Testis (tissue), 3 donors: ENCODE data around the gene HSD11B1L. TPM values are rescaled to one million over a fixed set of nuclear protein-coding genes. Genes with fewer than 3 reads are reported as not detected.

Experiments
- DNase-seq: peaks from one replicate; pipeline ENCODE4 v3.0.0-alpha.2; 2019
- H3K27ac ChIP-seq, 2 donors: fragments of 200-600 bp; sonication (generic); one replicate each; pipeline ENCODE4 v1.5.1; 2019
- H3K27me3 ChIP-seq: fragments of 200-600 bp; sonication (generic); one replicate; pipeline ENCODE4 v1.5.1; 2019
- H3K36me3 ChIP-seq: fragments of 200-600 bp; sonication (generic); one replicate; pipeline ENCODE4 v1.5.1; 2017; ENCODE audit warnings: low read depth; ENCODE audit errors: missing control alignments
- H3K4me1 ChIP-seq: fragments of 200-600 bp; sonication (generic); one replicate; pipeline ENCODE4 v1.5.1; 2019
- H3K4me3 ChIP-seq, 2 donors: fragments of 200-600 bp; sonication (generic); one replicate each; pipeline ENCODE4 v1.5.1; 2017 to 2019
- H3K9me3 ChIP-seq: fragments of 200-600 bp; sonication (generic); one replicate; pipeline ENCODE4 v1.5.1; 2017
- CTCF ChIP-seq, 3 experiments: fragments of 450-650 bp in 2 of 3; fragments of 200-600 bp in 1 of 3; sonication (generic) in 1 of 3; IDR thresholded peaks; one replicate each; pipeline ENCODE4 v1.5.1; 2016 to 2019; ENCODE audit warnings: antibody characterized with exemption in 3 of 3, mild to moderate bottlenecking in 2 of 3, moderate library complexity in 1 of 3
- POLR2A ChIP-seq: fragments of 450-650 bp; IDR thresholded peaks from one replicate; pipeline ENCODE4 v1.6.1; 2017; ENCODE audit warnings: antibody characterized with exemption, mild to moderate bottlenecking, moderate library complexity
- WGBS, 2 donors: methylation state at CpG; one replicate each; pipeline ENCODE4 v1.1.5; 2018; 5-methylcytosine and 5-hydroxymethylcytosine counted together
- intact Hi-C: fragments of 100-400 bp; cut with DNase I; formaldehyde crosslinking; loops from one replicate; pipeline ENCODE4 v1.15.1; 2023; ENCODE audit warnings: low total_unique reads
- polyA plus RNA-seq: library from polyadenylated mRNA; stranded (reverse); fragments of 350-450 nt; fragmentation: Illumina TruSeq; extraction: RNeasy Lipid Tissue Mini Kit (QIAGEN cat#74804); gene quantifications from one replicate; pipeline ENCODE4 v1.2.3, GENCODE V29; 2014; ENCODE audit warnings: low read depth, low replicate concordance; ENCODE audit not compliant: insufficient read depth
- total RNA-seq, 2 donors: library from RNA; depleted of rRNA; stranded (reverse); fragments of >200 nt; gene quantifications; one replicate each; pipeline ENCODE4 v1.2.3, GENCODE V29; 2016

HSD11B1L gene
- total and polyA plus RNA-seq, 3 donors from 2014 or later: 8.1 to 21.0 (median 18.8) TPM

- TF ChIP-seq CTCF (IDR thresholded peaks at IDR 0.05): no peak
- no peak for TF ChIP-seq POLR2A
- Histone ChIP-seq H3K4me1 (peaks cover 7% of the 10 kb centered on the region), H3K4me3 (no peak overlapping the region), H3K9me3 (no peaks in the 10 kb centered on the region), H3K27ac (no peak overlapping the region), H3K27me3 (no peaks in the 10 kb centered on the region), H3K36me3 (no peaks in the 10 kb centered on the region)
- 69 to 83% methylated on average over 5 to 17 of the region's 17 CpGs for WGBS, 2 donors
- DNase-seq: no peak
- intact Hi-C loops: no loop called here
Observed at GRCh38 chr19:5676105-5676771, 4.6 kb upstream of the HSD11B1L start.

- H3K27me3 ChIP-seq: no peaks in the 10 kb centered on the region
- H3K4me1 ChIP-seq: peaks cover 10% of the 10 kb centered on the region
- H3K4me3 ChIP-seq: no peak overlapping the region
- H3K9me3 ChIP-seq: no peaks in the 10 kb centered on the region
- intact Hi-C loops: no loop called here
- DNase-seq: no peak
- no peaks in the 10 kb centered on the region for H3K36me3 ChIP-seq
- no peak overlapping the region for H3K27ac ChIP-seq
- TF ChIP-seq CTCF (IDR thresholded peaks at IDR 0.05) (no peak), POLR2A (no peak)
- 82% methylated on average over 13 of the region's 13 CpGs; no CpG with 5 or more reads in 1 of the 2 donors for WGBS, 2 donors
Observed at GRCh38 chr19:5676772-5677105, 4.1 kb upstream of the HSD11B1L start.

- H3K27me3 ChIP-seq: no peaks in the 10 kb centered on the region
- no peak overlapping the region for H3K27ac ChIP-seq
- WGBS, 2 donors: 84 to 89% methylated on average over 5 to 10 of the region's 10 CpGs
- H3K4me3 ChIP-seq: no peak overlapping the region
- no peaks in the 10 kb centered on the region for H3K9me3 ChIP-seq
- DNase-seq: no peak
- H3K4me1 ChIP-seq: peaks cover 10% of the 10 kb centered on the region
- TF ChIP-seq CTCF (IDR thresholded peaks at IDR 0.05): no peak
- TF ChIP-seq POLR2A: no peak
- H3K36me3 ChIP-seq: no peaks in the 10 kb centered on the region
- intact Hi-C loops: no loop called here
Observed at GRCh38 chr19:5677136-5677535, 3.7 kb upstream of the HSD11B1L start.

- DNase-seq: no peak
- no peaks in the 10 kb centered on the region for H3K9me3 ChIP-seq
- no peak overlapping the region for H3K4me3 ChIP-seq
- H3K27me3 ChIP-seq: no peaks in the 10 kb centered on the region
- H3K4me1 ChIP-seq: peaks cover 10% of the 10 kb centered on the region
- no peak overlapping the region for H3K27ac ChIP-seq
- intact Hi-C loops: no loop called here
- no peaks in the 10 kb centered on the region for H3K36me3 ChIP-seq
- 85 to 89% methylated on average over 6 to 9 of the region's 9 CpGs for WGBS, 2 donors
- TF ChIP-seq CTCF (IDR thresholded peaks at IDR 0.05): no peak
- TF ChIP-seq POLR2A: no peak
Observed at GRCh38 chr19:5677580-5677979, 3.2 kb upstream of the HSD11B1L start.

GRCh38 chr19:5678071-5678718 is 2.6 kb upstream of the HSD11B1L start:
- Histone ChIP-seq H3K27me3 (no peaks in the 10 kb centered on the region), H3K36me3 (no peaks in the 10 kb centered on the region), H3K9me3 (no peaks in the 10 kb centered on the region), H3K27ac (no peak overlapping the region), H3K4me1 (peaks cover 10% of the 10 kb centered on the region), H3K4me3 (no peak overlapping the region)
- DNase-seq: no peak
- intact Hi-C loops: no loop called here
- 86 to 100% methylated on average over 2 to 20 of the region's 22 CpGs for WGBS, 2 donors
- TF ChIP-seq POLR2A: no peak
